Measurements from ENCODE around the gene DAB2IP.

Gene DAB2IP

GRCh38 chr9:121686930-121687541 is 35.6 kb downstream of the DAB2IP start:
- DNase-seq, result peak; percentile 37

- no peak for DNase-seq
Observed at GRCh38 chr9:121688146-121688680, 36.8 kb downstream of the DAB2IP start.

GRCh38 chr9:121688681-121689080 is 37.2 kb downstream of the DAB2IP start:
- DNase-seq, result no peak

GRCh38 chr9:121689461-121690157 is 38.2 kb downstream of the DAB2IP start:
- no peak for DNase-seq

- no peak for DNase-seq
Observed at GRCh38 chr9:121690316-121690715, 38.9 kb downstream of the DAB2IP start.

GRCh38 chr9:121690766-121691165 is 39.3 kb downstream of the DAB2IP start:
- DNase-seq, result no peak

GRCh38 chr9:121691890-121692289 is 40.5 kb downstream of the DAB2IP start:
- DNase-seq, result no peak

- no peak for DNase-seq
Observed at GRCh38 chr9:121692606-121693387, 41.4 kb downstream of the DAB2IP start.

- no peak for DNase-seq
Observed at GRCh38 chr9:121693388-121693670, 41.9 kb downstream of the DAB2IP start.

GRCh38 chr9:121694001-121694400 is 42.6 kb downstream of the DAB2IP start:
- no peak for DNase-seq

GRCh38 chr9:121694600-121694999 is 43.2 kb downstream of the DAB2IP start:
- DNase-seq, result no peak

- no peak for DNase-seq
Observed at GRCh38 chr9:121696930-121697329, 45.5 kb downstream of the DAB2IP start.

- DNase-seq, result peak; percentile 18
Observed at GRCh38 chr9:121698627-121699570, 47.5 kb downstream of the DAB2IP start.

- no peak for DNase-seq
Observed at GRCh38 chr9:121699571-121700164, 48.2 kb downstream of the DAB2IP start.

GRCh38 chr9:121700165-121700831 is 48.9 kb downstream of the DAB2IP start:
- no peak for DNase-seq

- no peak for DNase-seq
Observed at GRCh38 chr9:121700832-121701419, 49.5 kb downstream of the DAB2IP start.

GRCh38 chr9:121701736-121702261 is 50.4 kb downstream of the DAB2IP start:
- DNase-seq, result no peak

GRCh38 chr9:121703014-121703734 is 51.7 kb downstream of the DAB2IP start:
- DNase-seq, result no peak

GRCh38 chr9:121704281-121704680 is 52.8 kb downstream of the DAB2IP start:
- no peak for DNase-seq

- no peak for DNase-seq
Observed at GRCh38 chr9:121706149-121706750, 54.8 kb downstream of the DAB2IP start.

All from stimulated activated CD4-positive, alpha-beta T cell treated with anti-CD3 and anti-CD28 coated beads, Interleukin-4, amount 100 ng/mL, for 1 hour (primary cell).